Endothelial cell of umbilical vein (primary cell): ENCODE measurements around the gene DHX15. TPM values are rescaled to one million over a fixed set of nuclear protein-coding genes. Genes with fewer than 3 reads are reported as not detected.
"Not testable (repeated sequence)": the region's sequence is repeated elsewhere in the genome, so short reads cannot be mapped to it uniquely, and the experiment has no call there.

Experiments used
- BruUV-seq: library from RNA; stranded (reverse); fragments of 400-500 nt; replicated peaks from 2 replicates; lab custom pipeline; 2021; lab: Mats Ljungman, UMichigan
- CTCF ChIA-PET: fragments of 300-600, 350-600 bp; sonication (Branson Sonifier 250); formaldehyde crosslinking; loops from one replicate; lab custom pipeline; 2021; ENCODE audit warnings: antibody characterized with exemption, inconsistent platforms; lab: Charles Lee
- POLR2A ChIA-PET: fragments of 300-600, 350-600 bp; sonication (Branson Sonifier 250); formaldehyde crosslinking; loops from one replicate; lab custom pipeline; 2021; ENCODE audit warnings: antibody characterized with exemption, inconsistent platforms; lab: Charles Lee
- DNase-seq: peaks from one replicate; pipeline ENCODE4 v3.0.0-alpha.2; 2011; ENCODE audit warnings: low read depth, low spot score
- FAIRE-seq: peaks from 2 replicates; lab custom pipeline; 2011; peaks lifted over from hg19 to GRCh38; lab: Jason Lieb, UNC
- H2AFZ ChIP-seq: 2 replicates; pipeline ENCODE4 v1.6.0; 2012; ENCODE audit warnings: low read depth, low read length, control low read depth, inconsistent platforms
- H3K27ac ChIP-seq: 2 replicates; pipeline ENCODE4 v1.5.1; 2011; ENCODE audit warnings: low read depth, mild to moderate bottlenecking, control low read depth, low read length, moderate library complexity; ENCODE audit not compliant: insufficient read depth
- H3K27me3 ChIP-seq, 2 experiments: 2 replicates each; pipeline versions ENCODE4 v1.6.0 to v1.6.1; 2011; ENCODE audit warnings: low read length in 2 of 2, mixed read lengths in 1 of 2; ENCODE audit not compliant: control insufficient read depth in 2 of 2, insufficient read depth in 2 of 2
- H3K36me3 ChIP-seq, 2 experiments: 2 replicates in 1 of 2; 3 replicates in 1 of 2; pipeline ENCODE4 v1.5.1; 2011; ENCODE audit warnings: low read length in 2 of 2, mild to moderate bottlenecking in 1 of 2, moderate library complexity in 1 of 2; ENCODE audit not compliant: control insufficient read depth in 2 of 2, insufficient read depth in 2 of 2; ENCODE audit errors: extremely low read depth in 1 of 2
- H3K4me1 ChIP-seq: 3 replicates; pipeline ENCODE4 v1.5.1; 2011; ENCODE audit warnings: mild to moderate bottlenecking, low read length; ENCODE audit not compliant: control insufficient read depth, insufficient read depth; ENCODE audit errors: extremely low read depth
- H3K4me2 ChIP-seq: 2 replicates; pipeline ENCODE4 v1.6.1; 2011; ENCODE audit warnings: low read length, control low read depth, mixed read lengths; ENCODE audit not compliant: insufficient read depth
- H3K4me3 ChIP-seq, 3 experiments: fragments of 200-600 bp in 1 of 3; sonication (generic), shearing (Covaris generic) in 1 of 3; replicated peaks in 1 of 3; 2 replicates each; pipeline ENCODE4 v1.5.1; 2011 to 2016; ENCODE audit warnings: control low read depth in 3 of 3, low read length in 3 of 3, mild to moderate bottlenecking in 2 of 3, inconsistent platforms in 1 of 3, low read depth in 1 of 3, moderate library complexity in 1 of 3; ENCODE audit not compliant: insufficient read depth in 1 of 3
- H3K79me2 ChIP-seq: 2 replicates; pipeline ENCODE4 v1.6.0; 2012; ENCODE audit warnings: low read length, inconsistent platforms; ENCODE audit not compliant: control insufficient read depth, insufficient read depth
- H3K9ac ChIP-seq: replicated peaks from 2 replicates; pipeline ENCODE3; 2011; ENCODE audit warnings: low read length, control low read depth; ENCODE audit not compliant: insufficient read depth; ENCODE audit errors: extremely low read depth
- H3K9me1 ChIP-seq: replicated peaks from 3 replicates; pipeline ENCODE4 v1.6.0; 2011; ENCODE audit warnings: mild to moderate bottlenecking, low read length; ENCODE audit not compliant: control insufficient read depth, insufficient read depth; ENCODE audit errors: extremely low read depth
- H3K9me3 ChIP-seq: replicated peaks from 2 replicates; pipeline ENCODE4 v1.5.1; 2012; ENCODE audit warnings: low read length, inconsistent platforms; ENCODE audit not compliant: control insufficient read depth, insufficient read depth
- H4K20me1 ChIP-seq: replicated peaks from 2 replicates; pipeline ENCODE3; 2011; ENCODE audit warnings: mild to moderate bottlenecking, low read length; ENCODE audit not compliant: control insufficient read depth, insufficient read depth; ENCODE audit errors: extremely low read depth
- POLR2A ChIP-seq: IDR thresholded peaks from 2 replicates; pipeline ENCODE4 v1.6.1; 2012; ENCODE audit warnings: low read depth, mild to moderate bottlenecking, control low read depth, low read length
- POLR2AphosphoS5 ChIP-seq: IDR thresholded peaks from 2 replicates; pipeline ENCODE4 v1.6.1; 2012; ENCODE audit warnings: low read depth, mild to moderate bottlenecking, control low read depth, low read length, moderate library complexity; ENCODE audit not compliant: insufficient read depth
- dilution Hi-C: fragments of 300-500 bp; cut with MboI; formaldehyde crosslinking; loops from one replicate; pipeline ENCODE4 v1.15.0; 2019; ENCODE audit warnings: low sequenced_read_pairs; ENCODE audit not compliant: extremely low pct_ligation_motif_present
- intact Hi-C: fragments of 100-400 bp; cut with micrococcal nuclease; formaldehyde crosslinking; loops from one replicate; pipeline ENCODE4 v1.10.0; 2022
- polyA plus RNA-seq, 4 experiments: library from polyadenylated mRNA; depleted of rRNA in 3 of 4; stranded (reverse) in 3 of 4; unstranded in 1 of 4; fragments of >200 nt; gene quantifications; 2 replicates each; pipeline versions ENCODE4 v1.2.1 to v1.2.3, GENCODE V29; 2011 to 2012; ENCODE audit warnings: missing spikeins in 1 of 4
- total RNA-seq: library from RNA; stranded (reverse); gene quantifications from 2 replicates; pipeline ENCODE4 v1.2.3, GENCODE V29; 2021

The DHX15 gene
- total and polyA plus RNA-seq, 2 donors (not counting 3 experiments of a cell fraction or from before 2014, with no cell fraction given), result 72.3 to 152 TPM

GRCh38 chr4:24507439-24507838 is 76.9 kb downstream of the DHX15 start:
- TF ChIP-seq POLR2AphosphoS5 (no peak), POLR2A (no peak)
- Histone ChIP-seq H3K4me1 (peaks cover 4% of the 10 kb centered on the region), H3K27me3 (no peaks in the 10 kb centered on the region), H2AFZ (no peak overlapping the region), H3K9me1 (no peaks in the 10 kb centered on the region), H3K27ac (no peak overlapping the region), H3K36me3 (no peaks in the 10 kb centered on the region), H3K79me2 (no peaks in the 10 kb centered on the region), H4K20me1 (no peaks in the 10 kb centered on the region), H3K9me3 (no peaks in the 10 kb centered on the region), H3K4me2 (no peak overlapping the region), H3K4me3 (no peak overlapping the region), H3K9ac (no peak overlapping the region)
- intact Hi-C loops (no loop called here), dilution Hi-C loops (no loop called here)
- ChIA-PET POLR2A (no interaction called here), CTCF (no interaction called here)
- DNase-seq (no peak), FAIRE-seq (no peak)
- BruUV-seq, result no TSS peak

DNA sequence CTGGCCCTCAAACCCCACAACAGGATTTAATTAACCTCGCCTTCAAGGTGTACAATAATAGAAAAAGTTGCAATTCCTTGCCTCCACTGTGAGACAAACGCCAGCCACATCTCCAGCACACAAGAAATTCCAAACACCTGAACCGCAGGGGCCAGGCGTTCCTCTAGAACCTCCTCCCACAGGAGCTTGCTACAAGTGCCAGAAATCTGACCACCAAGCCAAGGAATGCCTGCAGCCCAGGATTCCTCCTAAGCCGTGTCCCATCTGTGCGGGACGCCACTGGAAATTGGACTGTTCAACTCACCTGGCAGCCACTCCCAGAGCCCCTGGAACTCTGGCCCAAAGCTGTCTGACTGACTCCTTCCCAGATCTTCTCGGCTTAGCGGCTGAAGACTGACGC is 81.3 kb downstream of the DHX15 start:
- H3K36me3 ChIP-seq, H3K27ac ChIP-seq, H3K27me3 ChIP-seq, CTCF ChIA-PET, H3K79me2 ChIP-seq, BruUV-seq, H3K9ac ChIP-seq, H3K9me3 ChIP-seq, H4K20me1 ChIP-seq, H3K4me2 ChIP-seq, dilution Hi-C loops, H3K4me1 ChIP-seq, FAIRE-seq, H3K9me1 ChIP-seq, H2AFZ ChIP-seq, H3K4me3 ChIP-seq, POLR2A ChIA-PET, intact Hi-C loops, DNase-seq: not testable (repeated sequence)
